ENCODE results near the gene SURF2.

Gene SURF2

DNA sequence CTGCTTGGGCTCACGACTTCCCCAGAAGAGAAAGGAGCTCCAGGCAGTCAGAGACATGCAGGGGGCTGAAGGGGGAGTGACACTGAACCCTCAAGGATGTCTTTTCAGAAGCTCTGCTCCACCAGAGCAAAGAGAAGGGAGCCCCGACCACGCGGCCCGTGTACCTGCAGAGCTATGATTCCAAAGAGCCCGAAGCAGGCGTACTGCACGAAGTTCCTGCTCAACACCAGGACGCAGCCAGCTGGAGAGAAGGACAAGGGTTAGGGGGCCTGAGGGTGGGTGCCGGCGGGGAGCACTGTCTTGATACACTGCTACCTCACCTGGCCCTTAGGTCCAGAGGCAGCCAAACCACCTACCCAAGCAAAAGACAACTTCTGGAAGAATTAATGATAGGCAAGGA is 10.1 kb downstream of the SURF2 start:
- no peak overlapping the region for H3K4me3 ChIP-seq (ENCODE audit: low read depth, low read length)
- TF ChIP-seq, protein P1, sequence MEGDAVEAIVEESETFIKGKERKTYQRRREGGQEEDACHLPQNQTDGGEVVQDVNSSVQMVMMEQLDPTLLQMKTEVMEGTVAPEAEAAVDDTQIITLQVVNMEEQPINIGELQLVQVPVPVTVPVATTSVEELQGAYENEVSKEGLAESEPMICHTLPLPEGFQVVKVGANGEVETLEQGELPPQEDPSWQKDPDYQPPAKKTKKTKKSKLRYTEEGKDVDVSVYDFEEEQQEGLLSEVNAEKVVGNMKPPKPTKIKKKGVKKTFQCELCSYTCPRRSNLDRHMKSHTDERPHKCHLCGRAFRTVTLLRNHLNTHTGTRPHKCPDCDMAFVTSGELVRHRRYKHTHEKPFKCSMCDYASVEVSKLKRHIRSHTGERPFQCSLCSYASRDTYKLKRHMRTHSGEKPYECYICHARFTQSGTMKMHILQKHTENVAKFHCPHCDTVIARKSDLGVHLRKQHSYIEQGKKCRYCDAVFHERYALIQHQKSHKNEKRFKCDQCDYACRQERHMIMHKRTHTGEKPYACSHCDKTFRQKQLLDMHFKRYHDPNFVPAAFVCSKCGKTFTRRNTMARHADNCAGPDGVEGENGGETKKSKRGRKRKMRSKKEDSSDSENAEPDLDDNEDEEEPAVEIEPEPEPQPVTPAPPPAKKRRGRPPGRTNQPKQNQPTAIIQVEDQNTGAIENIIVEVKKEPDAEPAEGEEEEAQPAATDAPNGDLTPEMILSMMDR (IDR thresholded peaks at IDR 0.05; ENCODE audit: borderline replicate concordance, insufficient read depth, low read depth, low read length): no peak

DNA sequence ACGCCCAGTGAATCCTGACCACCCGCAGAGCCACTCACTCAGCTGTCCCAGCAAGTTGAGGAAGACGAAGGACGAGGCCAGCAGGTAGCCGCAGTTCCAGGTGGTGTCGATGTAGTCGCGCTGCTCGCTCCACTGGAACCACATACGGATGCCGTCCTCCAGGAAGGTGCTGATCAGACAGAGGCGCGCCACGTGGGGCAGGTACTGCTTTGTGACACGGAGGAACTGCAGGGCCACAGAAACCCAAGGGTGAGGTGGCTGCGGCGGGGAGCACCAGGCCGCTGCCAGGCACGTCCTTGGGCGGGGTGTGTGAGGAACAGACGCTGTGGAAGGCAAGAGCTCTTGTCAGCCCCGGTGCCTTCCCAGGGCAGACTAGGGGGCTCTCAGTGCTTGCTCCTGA is 10.9 kb downstream of the SURF2 start:
- H3K4me3 ChIP-seq (ENCODE audit: low read depth, low read length): no peak overlapping the region
- TF ChIP-seq, protein P1 (IDR thresholded peaks at IDR 0.05; ENCODE audit: borderline replicate concordance, insufficient read depth, low read depth, low read length): no peak

DNA sequence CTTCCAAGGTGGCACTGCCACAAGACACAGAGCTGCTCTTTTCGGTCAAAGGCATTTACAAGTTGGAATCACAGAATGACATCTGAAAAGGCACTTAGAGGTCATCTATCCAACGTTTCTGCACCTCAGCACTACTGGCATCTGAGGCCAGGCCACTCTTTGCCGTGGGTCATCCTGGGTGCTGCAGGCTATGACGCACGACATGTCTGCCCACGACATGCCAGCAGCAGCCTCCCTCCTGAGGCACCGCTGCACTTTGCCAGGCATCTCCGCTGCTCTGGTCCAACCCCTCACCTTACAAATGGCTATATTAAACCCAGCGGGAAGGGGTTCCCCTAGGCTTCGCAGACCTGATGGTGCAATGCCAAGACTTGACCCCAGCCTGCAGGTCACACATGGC is 11.4 kb downstream of the SURF2 start:
- TF ChIP-seq, protein P1 (IDR thresholded peaks at IDR 0.05; ENCODE audit: borderline replicate concordance, insufficient read depth, low read depth, low read length): no peak
- H3K4me3 ChIP-seq (ENCODE audit: low read depth, low read length): no peak overlapping the region

DNA sequence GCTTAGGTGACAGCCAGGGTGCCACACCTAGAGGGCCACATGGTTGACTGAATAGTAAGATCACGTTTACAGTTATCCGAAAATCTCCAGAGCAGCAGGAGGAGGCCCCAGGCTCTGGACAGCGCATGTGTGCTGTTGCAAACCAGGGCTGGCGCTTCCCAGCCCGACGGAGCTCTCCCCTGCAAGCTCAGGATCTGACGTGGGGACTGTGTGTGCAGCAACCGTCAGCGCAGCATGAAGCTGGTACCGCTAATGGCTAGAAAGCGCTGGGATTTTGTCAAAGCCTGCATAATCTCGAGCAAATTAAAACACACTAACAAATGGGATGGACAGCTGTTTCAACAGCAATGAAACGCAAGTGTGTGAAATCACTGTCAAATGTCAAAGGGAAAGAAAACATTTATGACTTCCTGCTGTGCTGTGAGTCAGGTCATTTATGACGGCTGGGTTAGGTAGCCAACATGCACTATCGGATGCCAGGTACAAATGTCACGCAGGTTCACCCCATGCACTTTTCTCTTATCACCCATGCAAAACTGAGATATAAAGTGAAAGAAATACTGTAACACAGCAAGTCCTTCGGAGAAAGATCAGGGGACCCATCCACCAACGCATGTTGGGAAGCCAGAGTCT is 12.0 kb downstream of the SURF2 start:
- no peak overlapping the region for H3K4me3 ChIP-seq (ENCODE audit: low read depth, low read length)
- TF ChIP-seq, protein P1 (IDR thresholded peaks at IDR 0.05; ENCODE audit: borderline replicate concordance, insufficient read depth, low read depth, low read length): no peak

DNA sequence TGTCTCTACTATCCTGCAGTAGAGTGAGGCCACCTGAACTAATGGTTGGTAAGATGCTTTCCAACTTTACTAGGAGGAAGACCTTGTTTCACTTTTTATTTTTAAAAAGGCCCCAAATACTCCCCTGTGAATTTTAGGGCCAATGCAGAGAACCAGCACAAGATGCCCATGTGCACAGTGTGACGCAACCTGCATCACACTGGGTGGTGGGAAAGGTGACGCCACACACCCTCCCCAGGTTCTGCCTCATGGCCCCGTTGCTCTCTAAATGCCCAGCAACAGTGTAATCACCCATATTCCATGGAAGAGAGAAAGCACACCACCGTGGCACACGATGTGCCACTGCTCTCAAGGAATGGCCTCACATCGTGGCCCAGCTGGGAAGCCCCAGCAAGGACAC is 13.1 kb downstream of the SURF2 start:
- TF ChIP-seq, protein P1 (IDR thresholded peaks at IDR 0.05; ENCODE audit: borderline replicate concordance, insufficient read depth, low read depth, low read length): no peak

DNA sequence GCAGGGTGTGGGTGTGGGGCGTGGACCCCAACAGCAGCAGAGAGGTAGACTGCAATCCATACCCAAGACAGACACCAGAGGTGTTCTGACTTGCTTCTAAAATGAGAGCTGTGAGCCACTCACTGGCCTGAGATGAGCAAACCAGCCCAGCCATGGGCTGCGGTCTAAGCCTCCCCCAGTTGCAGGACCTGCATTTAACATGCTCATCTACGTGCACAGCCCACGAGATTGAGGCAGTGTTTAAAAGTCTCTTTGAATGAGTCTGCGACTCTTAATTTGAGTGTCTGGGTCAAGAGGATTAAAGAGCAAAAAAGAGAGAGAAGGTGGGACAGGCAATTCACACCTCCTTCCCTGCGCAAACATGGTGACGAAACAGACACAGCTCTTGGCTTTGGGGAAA is 13.6 kb downstream of the SURF2 start:
- H3K4me3 ChIP-seq (ENCODE audit: low read depth, low read length): no peak overlapping the region
- TF ChIP-seq, protein P1 (IDR thresholded peaks at IDR 0.05; ENCODE audit: borderline replicate concordance, insufficient read depth, low read depth, low read length): no peak

More for the DNA sequence above, 13.1 kb downstream of the SURF2 start:
- H3K4me3 ChIP-seq (ENCODE audit: low read depth, low read length): no peak overlapping the region

DNA sequence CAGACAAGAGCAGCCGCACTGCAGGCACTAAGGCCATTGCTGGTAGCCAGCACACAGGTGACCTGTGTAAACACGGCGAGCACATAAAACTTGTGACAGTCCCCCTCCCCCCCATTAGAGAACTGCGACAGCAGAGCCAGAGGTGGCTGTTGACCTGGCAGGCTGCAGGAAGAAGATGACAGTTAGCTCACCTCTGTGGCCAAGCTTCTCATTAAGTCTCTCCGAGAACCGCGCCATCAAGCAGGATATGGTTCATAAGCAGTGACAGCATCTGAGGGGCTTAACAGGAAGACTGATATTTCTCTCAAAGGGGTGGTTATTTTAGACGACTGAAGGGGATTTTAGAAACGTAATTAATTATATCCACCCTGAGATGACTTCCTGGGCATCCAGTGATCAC is 14.3 kb downstream of the SURF2 start:
- TF ChIP-seq, protein P1 (IDR thresholded peaks at IDR 0.05; ENCODE audit: borderline replicate concordance, insufficient read depth, low read depth, low read length): no peak
- no peak overlapping the region for H3K4me3 ChIP-seq (ENCODE audit: low read depth, low read length)
